K562 (cell line): ENCODE measurements around the gene BHLHE40. TPM values are rescaled to one million over a fixed set of nuclear protein-coding genes. Genes with fewer than 3 reads are reported as not detected.
A peak's percentile ranks its signal among the peaks of the same experiment; 100 is the strongest.

Experiments used
- FOS ChIP-seq: IDR thresholded peaks from 3 replicates; pipeline ENCODE4 v1.6.1; 2011; ENCODE audit not compliant: insufficient read length; ENCODE audit errors: extremely low read depth
- GABPA ChIP-seq: fragments of 200-800 bp; sonication (Bioruptor generic); conservative IDR thresholded peaks from 2 replicates; pipeline ENCODE4 v1.6.1; 2016; ENCODE audit warnings: low read depth, missing genetic modification characterization, missing compliant biosample characterization
- PCBP1 ChIP-seq: fragments of 200-400 bp; formaldehyde crosslinking; IDR thresholded peaks from 2 replicates; pipeline ENCODE4 v1.6.1; 2018; ENCODE audit warnings: mild to moderate bottlenecking, low read depth, low read length; ENCODE audit not compliant: poor library complexity, severe bottlenecking
- SAFB2 ChIP-seq: fragments of 200-400 bp; formaldehyde crosslinking; IDR thresholded peaks from 2 replicates; pipeline ENCODE4 v1.6.1; 2018; ENCODE audit warnings: borderline replicate concordance, low read length, low read depth, moderate library complexity; ENCODE audit not compliant: severe bottlenecking
- SREBF2 ChIP-seq: sonication (generic); formaldehyde crosslinking; IDR thresholded peaks from 2 replicates; pipeline ENCODE4 v1.4.0; 2020; ENCODE audit warnings: mild to moderate bottlenecking, missing genetic modification reagents
- SUPT5H ChIP-seq: fragments of 450-650 bp; IDR thresholded peaks from 2 replicates; pipeline ENCODE4 v1.6.1; 2016
- YBX1 ChIP-seq: fragments of 450-650 bp; IDR thresholded peaks from 2 replicates; pipeline ENCODE4 v1.7.1; 2016; ENCODE audit warnings: mild to moderate bottlenecking
- polyA plus RNA-seq, 8 experiments: library from polyadenylated mRNA; depleted of rRNA in 4 of 8; stranded (reverse) in 5 of 8; unstranded in 3 of 8; fragments of >200 nt; fragmentation: Nextera tagmentation in 2 of 8; fragmentation: Illumina TruSeq in 1 of 8; extraction: Ambion mirVana in 2 of 8; extraction: Trizol in 1 of 8; gene quantifications; 2 replicates each; pipeline versions ENCODE4 v1.2.1 to v1.2.3, GENCODE V29; 2011 to 2014; ENCODE audit warnings: inconsistent platforms in 1 of 8, missing spikeins in 1 of 8
- total RNA-seq, 7 experiments: library from RNA; depleted of rRNA in 6 of 7; stranded (reverse); fragments of >200 nt in 6 of 7; fragmentation: Illumina TruSeq in 2 of 7; extraction: Trizol in 2 of 7; gene quantifications; 2 replicates each; pipeline versions ENCODE4 v1.2.1 to v1.2.3, GENCODE V29; 2011 to 2021; ENCODE audit warnings: low replicate concordance in 1 of 7
- TF ChIP-seq, protein P1 (sequence below): fragments of 200-800 bp; sonication (Bioruptor generic); IDR thresholded peaks from 2 replicates; pipeline ENCODE4 v1.6.1; 2017; ENCODE audit warnings: missing genetic modification characterization, missing compliant biosample characterization
- TF ChIP-seq, protein P2 (sequence below): fragments of 450-650 bp; IDR thresholded peaks from 2 replicates; pipeline ENCODE4 v1.6.1; 2016; ENCODE audit warnings: missing biosample characterization, missing genetic modification characterization
- TF ChIP-seq, protein P3 (sequence below): fragments of 450-650 bp; formaldehyde crosslinking; IDR thresholded peaks from 2 replicates; pipeline ENCODE4 v1.4.0; 2020; ENCODE audit warnings: mild to moderate bottlenecking, moderate library complexity
- TF ChIP-seq, protein P4 (sequence below): fragments of 450-650 bp; IDR thresholded peaks from 2 replicates; pipeline ENCODE4 v1.6.1; 2016; ENCODE audit warnings: low read depth
- TF ChIP-seq, protein P5 (sequence below): fragments of 450-650 bp; formaldehyde crosslinking; IDR thresholded peaks from 2 replicates; pipeline ENCODE4 v1.4.0; 2022; ENCODE audit warnings: mild to moderate bottlenecking, moderate library complexity
- TF ChIP-seq, protein P6 (sequence below): sonication (generic); formaldehyde crosslinking; IDR thresholded peaks from 2 replicates; pipeline ENCODE4 v1.8.0; 2023; ENCODE audit warnings: mild to moderate bottlenecking, missing genetic modification reagents

Gene BHLHE40
- total and polyA plus RNA-seq, 9 of the 15 experiments (the other 6 are each of a cell fraction or from before 2014, with no cell fraction given), result 12.0 to 83.9 (median 31.4) TPM

DNA sequence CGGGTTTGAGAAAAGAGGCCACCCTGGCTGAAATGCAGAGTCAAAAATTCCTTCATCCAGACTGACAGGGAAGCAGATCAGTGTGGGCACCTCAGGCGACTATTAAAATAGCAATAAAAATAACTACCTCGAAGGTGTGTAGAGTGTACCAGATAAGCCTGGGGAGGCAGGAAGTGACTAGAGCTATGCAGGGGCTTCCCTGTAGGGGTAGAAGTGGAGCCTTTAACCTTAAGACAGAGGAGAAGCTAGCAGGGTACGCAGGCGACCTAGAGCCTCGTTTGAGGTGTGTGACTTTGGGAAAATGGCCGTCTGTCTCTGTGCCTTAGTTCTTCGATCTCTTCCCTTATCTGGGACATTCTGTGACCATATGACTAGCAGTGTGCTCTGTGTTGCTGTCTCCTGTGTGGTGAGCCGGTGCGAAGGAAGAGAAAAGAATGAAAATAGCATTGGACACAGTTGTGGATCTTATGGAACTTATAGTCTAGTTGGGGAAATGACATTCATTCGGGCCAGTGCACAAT, 17.6 kb downstream of the BHLHE40 start (continued):
- TF ChIP-seq, protein P1, sequence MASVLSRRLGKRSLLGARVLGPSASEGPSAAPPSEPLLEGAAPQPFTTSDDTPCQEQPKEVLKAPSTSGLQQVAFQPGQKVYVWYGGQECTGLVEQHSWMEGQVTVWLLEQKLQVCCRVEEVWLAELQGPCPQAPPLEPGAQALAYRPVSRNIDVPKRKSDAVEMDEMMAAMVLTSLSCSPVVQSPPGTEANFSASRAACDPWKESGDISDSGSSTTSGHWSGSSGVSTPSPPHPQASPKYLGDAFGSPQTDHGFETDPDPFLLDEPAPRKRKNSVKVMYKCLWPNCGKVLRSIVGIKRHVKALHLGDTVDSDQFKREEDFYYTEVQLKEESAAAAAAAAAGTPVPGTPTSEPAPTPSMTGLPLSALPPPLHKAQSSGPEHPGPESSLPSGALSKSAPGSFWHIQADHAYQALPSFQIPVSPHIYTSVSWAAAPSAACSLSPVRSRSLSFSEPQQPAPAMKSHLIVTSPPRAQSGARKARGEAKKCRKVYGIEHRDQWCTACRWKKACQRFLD (CRISPR knock-in tag), result no peak
- TF ChIP-seq YBX1 (no peak), SREBF2 (CRISPR knock-in tag) (no peak), FOS (no peak), SAFB2 (no peak), SUPT5H (no peak), PCBP1 (no peak), GABPA (peak; percentile 42; the same call in 1 of the 2 replicates)
- TF ChIP-seq, protein P2, sequence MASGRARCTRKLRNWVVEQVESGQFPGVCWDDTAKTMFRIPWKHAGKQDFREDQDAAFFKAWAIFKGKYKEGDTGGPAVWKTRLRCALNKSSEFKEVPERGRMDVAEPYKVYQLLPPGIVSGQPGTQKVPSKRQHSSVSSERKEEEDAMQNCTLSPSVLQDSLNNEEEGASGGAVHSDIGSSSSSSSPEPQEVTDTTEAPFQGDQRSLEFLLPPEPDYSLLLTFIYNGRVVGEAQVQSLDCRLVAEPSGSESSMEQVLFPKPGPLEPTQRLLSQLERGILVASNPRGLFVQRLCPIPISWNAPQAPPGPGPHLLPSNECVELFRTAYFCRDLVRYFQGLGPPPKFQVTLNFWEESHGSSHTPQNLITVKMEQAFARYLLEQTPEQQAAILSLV (tag), result peak; percentile 24; the same call in 1 of the 2 replicates
- TF ChIP-seq, protein P3, sequence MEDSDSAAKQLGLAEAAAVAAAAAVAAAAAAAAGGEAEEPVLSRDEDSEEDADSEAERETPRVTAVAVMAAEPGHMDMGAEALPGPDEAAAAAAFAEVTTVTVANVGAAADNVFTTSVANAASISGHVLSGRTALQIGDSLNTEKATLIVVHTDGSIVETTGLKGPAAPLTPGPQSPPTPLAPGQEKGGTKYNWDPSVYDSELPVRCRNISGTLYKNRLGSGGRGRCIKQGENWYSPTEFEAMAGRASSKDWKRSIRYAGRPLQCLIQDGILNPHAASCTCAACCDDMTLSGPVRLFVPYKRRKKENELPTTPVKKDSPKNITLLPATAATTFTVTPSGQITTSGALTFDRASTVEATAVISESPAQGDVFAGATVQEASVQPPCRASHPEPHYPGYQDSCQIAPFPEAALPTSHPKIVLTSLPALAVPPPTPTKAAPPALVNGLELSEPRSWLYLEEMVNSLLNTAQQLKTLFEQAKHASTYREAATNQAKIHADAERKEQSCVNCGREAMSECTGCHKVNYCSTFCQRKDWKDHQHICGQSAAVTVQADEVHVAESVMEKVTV (CRISPR knock-in tag), result no peak
- TF ChIP-seq, protein P4, sequence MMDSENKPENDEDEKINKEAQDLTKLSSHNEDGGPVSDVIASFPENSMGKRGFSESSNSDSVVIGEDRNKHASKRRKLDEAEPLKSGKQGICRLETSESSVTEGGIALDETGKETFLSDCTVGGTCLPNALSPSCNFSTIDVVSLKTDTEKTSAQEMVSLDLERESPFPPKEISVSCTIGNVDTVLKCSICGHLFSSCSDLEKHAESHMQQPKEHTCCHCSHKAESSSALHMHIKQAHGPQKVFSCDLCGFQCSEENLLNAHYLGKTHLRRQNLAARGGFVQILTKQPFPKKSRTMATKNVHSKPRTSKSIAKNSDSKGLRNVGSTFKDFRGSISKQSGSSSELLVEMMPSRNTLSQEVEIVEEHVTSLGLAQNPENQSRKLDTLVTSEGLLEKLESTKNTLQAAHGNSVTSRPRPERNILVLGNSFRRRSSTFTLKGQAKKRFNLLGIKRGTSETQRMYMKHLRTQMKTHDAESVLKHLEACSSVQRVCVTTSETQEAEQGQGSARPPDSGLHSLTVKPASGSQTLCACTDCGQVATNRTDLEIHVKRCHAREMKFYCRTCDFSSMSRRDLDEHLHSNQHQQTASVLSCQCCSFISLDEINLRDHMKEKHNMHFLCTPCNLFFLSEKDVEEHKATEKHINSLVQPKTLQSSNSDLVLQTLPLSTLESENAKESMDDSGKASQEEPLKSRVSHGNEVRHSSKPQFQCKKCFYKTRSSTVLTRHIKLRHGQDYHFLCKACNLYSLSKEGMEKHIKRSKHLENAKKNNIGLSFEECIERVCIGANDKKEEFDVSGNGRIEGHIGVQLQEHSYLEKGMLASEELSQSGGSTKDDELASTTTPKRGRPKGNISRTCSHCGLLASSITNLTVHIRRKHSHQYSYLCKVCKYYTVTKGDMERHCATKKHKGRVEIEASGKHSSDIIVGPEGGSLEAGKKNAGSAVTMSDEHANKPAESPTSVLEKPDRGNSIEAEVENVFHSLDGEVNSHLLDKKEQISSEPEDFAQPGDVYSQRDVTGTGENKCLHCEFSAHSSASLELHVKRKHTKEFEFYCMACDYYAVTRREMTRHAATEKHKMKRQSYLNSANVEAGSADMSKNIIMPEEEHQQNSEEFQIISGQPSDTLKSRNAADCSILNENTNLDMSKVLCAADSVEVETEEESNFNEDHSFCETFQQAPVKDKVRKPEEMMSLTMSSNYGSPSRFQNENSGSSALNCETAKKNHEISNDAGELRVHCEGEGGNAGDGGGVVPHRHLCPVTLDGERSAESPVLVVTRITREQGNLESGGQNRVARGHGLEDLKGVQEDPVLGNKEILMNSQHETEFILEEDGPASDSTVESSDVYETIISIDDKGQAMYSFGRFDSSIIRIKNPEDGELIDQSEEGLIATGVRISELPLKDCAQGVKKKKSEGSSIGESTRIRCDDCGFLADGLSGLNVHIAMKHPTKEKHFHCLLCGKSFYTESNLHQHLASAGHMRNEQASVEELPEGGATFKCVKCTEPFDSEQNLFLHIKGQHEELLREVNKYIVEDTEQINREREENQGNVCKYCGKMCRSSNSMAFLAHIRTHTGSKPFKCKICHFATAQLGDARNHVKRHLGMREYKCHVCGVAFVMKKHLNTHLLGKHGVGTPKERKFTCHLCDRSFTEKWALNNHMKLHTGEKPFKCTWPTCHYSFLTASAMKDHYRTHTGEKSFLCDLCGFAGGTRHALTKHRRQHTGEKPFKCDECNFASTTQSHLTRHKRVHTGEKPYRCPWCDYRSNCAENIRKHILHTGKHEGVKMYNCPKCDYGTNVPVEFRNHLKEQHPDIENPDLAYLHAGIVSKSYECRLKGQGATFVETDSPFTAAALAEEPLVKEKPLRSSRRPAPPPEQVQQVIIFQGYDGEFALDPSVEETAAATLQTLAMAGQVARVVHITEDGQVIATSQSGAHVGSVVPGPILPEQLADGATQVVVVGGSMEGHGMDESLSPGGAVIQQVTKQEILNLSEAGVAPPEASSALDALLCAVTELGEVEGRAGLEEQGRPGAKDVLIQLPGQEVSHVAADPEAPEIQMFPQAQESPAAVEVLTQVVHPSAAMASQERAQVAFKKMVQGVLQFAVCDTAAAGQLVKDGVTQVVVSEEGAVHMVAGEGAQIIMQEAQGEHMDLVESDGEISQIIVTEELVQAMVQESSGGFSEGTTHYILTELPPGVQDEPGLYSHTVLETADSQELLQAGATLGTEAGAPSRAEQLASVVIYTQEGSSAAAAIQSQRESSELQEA, result no peak
- TF ChIP-seq, protein P5, sequence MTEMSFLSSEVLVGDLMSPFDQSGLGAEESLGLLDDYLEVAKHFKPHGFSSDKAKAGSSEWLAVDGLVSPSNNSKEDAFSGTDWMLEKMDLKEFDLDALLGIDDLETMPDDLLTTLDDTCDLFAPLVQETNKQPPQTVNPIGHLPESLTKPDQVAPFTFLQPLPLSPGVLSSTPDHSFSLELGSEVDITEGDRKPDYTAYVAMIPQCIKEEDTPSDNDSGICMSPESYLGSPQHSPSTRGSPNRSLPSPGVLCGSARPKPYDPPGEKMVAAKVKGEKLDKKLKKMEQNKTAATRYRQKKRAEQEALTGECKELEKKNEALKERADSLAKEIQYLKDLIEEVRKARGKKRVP, result 0 out of 2 replicates have a peak, but pooled peaks have one; percentile 58
- TF ChIP-seq, protein P6, sequence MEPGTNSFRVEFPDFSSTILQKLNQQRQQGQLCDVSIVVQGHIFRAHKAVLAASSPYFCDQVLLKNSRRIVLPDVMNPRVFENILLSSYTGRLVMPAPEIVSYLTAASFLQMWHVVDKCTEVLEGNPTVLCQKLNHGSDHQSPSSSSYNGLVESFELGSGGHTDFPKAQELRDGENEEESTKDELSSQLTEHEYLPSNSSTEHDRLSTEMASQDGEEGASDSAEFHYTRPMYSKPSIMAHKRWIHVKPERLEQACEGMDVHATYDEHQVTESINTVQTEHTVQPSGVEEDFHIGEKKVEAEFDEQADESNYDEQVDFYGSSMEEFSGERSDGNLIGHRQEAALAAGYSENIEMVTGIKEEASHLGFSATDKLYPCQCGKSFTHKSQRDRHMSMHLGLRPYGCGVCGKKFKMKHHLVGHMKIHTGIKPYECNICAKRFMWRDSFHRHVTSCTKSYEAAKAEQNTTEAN, result no peak
